GM12801 (cell line): ENCODE measurements around the gene IFIT2.

Source experiments
- TF ChIP-seq, protein P1 (sequence below): IDR thresholded peaks from one replicate; pipeline ENCODE4 v1.5.1; 2011; ENCODE audit warnings: control low read depth; ENCODE audit not compliant: insufficient read length; ENCODE audit errors: extremely low read depth

The IFIT2 gene

DNA sequence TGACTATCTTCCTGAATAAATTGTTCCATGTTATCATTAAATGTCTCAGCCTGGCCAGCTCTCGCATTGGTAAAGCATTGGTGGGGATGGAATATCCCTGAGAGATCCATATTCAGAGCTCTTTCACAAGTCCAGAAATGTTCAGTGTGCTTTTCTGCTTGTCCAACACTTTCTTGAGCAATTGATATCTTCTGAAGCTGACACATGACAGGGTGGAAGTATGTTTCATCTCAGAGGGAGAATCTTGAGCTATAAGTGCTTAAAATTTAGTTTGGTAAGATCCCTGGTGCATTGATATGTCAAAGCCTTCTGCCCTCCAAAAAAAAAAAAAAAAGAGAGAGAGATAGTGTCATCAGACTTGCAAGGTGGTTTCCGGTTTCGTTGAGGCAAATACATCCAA, 33.4 kb downstream of the IFIT2 start:
- TF ChIP-seq, protein P1, sequence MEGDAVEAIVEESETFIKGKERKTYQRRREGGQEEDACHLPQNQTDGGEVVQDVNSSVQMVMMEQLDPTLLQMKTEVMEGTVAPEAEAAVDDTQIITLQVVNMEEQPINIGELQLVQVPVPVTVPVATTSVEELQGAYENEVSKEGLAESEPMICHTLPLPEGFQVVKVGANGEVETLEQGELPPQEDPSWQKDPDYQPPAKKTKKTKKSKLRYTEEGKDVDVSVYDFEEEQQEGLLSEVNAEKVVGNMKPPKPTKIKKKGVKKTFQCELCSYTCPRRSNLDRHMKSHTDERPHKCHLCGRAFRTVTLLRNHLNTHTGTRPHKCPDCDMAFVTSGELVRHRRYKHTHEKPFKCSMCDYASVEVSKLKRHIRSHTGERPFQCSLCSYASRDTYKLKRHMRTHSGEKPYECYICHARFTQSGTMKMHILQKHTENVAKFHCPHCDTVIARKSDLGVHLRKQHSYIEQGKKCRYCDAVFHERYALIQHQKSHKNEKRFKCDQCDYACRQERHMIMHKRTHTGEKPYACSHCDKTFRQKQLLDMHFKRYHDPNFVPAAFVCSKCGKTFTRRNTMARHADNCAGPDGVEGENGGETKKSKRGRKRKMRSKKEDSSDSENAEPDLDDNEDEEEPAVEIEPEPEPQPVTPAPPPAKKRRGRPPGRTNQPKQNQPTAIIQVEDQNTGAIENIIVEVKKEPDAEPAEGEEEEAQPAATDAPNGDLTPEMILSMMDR = no peak

DNA sequence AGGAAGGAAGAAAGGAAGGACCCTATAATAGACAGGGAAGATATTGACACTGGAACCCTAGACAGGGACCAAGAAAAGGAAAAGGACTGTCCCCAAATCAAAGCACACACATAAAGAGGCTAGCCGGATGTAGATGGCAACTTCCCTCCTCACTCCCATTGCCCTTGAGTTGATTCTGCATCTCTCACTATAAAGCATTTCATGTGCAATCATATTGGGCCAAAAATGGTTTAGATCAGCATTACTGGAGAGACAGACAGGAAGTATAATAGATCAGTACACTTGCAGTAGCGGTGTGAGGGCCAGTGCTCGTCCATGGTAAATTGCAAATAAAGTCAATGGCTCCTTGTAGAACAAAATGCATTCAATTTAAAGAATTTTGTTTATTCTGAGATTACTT, 34.4 kb downstream of the IFIT2 start:
- TF ChIP-seq, protein P1 = no peak

DNA sequence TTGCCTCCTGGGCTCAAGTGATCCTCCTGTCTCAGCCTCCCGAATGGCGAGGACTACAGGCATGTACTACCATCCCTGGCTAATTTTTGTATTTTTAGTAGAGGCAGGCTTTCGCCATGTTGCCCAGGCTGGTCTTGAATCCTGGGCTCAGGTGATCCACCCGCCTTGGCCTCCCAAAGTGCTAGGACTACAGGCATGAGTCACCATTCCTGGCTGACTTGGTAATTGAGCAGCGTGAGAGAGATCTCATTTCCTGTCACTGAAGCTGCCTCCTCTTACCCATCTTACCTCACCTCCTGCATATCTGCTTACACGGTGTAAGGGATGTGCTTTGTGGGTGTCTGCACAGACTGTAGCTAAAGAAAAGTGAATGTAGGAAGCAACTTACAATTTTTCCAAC, 35.6 kb downstream of the IFIT2 start:
- TF ChIP-seq, protein P1 = no peak

DNA sequence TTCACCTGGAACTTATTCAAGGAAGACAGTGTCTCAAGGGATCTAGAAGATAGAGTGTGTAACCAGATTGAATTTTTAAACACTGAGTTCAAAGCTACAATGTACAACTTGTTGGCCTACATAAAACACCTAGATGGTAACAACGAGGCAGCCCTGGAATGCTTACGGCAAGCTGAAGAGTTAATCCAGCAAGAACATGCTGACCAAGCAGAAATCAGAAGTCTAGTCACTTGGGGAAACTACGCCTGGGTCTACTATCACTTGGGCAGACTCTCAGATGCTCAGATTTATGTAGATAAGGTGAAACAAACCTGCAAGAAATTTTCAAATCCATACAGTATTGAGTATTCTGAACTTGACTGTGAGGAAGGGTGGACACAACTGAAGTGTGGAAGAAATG, 36.9 kb downstream of the IFIT2 start:
- TF ChIP-seq, protein P1 = no peak

DNA sequence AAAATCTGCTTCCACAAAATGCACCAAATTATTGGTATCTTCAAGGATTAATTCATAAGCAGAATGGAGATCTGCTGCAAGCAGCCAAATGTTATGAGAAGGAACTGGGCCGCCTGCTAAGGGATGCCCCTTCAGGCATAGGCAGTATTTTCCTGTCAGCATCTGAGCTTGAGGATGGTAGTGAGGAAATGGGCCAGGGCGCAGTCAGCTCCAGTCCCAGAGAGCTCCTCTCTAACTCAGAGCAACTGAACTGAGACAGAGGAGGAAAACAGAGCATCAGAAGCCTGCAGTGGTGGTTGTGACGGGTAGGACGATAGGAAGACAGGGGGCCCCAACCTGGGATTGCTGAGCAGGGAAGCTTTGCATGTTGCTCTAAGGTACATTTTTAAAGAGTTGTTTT, 38.0 kb downstream of the IFIT2 start:
- TF ChIP-seq, protein P1 = no peak

DNA sequence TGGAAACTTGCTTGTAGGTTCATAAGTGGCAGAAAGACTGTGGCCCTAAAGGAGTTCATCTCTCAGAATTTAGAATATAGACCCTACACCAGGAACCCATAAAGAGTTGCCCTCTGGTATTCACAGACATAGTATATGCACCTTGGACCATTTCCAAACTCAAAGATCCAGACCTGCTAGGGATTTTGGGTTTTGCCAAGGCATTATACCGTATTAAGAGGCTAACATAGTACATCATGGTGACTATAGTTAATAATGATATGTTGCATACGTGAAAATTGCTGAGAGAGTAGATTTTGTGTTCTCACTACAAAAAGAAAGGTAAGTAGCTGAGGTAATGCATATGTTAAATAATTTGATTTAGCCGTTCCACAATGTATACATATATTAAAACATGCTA, 39.8 kb downstream of the IFIT2 start:
- TF ChIP-seq, protein P1 = no peak

DNA sequence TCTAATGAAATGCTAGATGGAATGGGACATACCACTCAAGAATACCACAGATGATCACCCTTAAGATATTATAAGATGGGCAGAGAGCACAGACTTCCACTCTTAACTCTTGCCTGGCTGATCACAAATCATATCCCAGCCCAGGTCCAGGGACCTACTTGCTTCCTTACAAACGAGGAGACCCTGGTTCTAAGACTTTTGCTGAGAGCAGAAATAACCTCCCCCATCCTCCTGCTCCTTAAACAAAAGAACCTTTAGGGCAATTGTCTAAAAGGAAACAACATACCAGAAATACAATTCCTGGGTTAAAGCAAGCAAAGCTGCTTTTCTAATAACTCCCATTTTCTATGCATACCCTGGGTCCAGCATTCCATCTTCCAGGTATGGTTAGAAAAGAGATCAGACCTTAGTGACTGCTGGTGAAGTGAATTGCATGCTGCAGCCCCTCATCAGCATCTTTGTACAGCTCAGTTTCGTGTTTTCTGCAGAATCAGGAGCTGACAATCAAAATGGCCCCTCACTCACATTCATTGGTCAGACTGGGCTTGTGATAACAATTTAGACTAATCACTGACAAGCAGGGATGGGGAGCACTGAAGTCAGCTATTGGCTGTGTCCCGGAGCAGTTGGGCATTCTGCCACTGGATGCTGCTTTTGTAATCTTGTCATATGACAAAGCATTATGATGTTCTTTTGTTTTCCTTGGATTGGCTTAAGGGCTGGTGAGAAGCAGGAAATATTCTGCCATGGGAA, 40.5 kb downstream of the IFIT2 start:
- TF ChIP-seq, protein P1 = no peak
